Heart left ventricle (tissue), 16 donors: ENCODE data around the gene SPRYD7. TPM values are rescaled to one million over a fixed set of nuclear protein-coding genes. Genes with fewer than 3 reads are reported as not detected.

Source experiments
- ATAC-seq, 4 donors: fragments of 200-7000 bp; cut with Tn5 transposase; one replicate each; pipeline ENCODE4 v1.9.1; 2020 to 2022; ENCODE audit warnings: moderate library complexity in 4 of 4, mild to moderate bottlenecking in 3 of 4, moderate number of reproducible peaks in 1 of 4
- DNase-seq, 5 donors: peaks; one replicate each; pipeline ENCODE4 v3.0.0-alpha.2; 2020
- H3K27ac ChIP-seq, 12 donors: fragments of 200-600 bp; sonication (generic) in 4 of 12; one replicate each; pipeline versions ENCODE4 v1.5.0 to v1.8.0; 2016 to 2022; ENCODE audit warnings: mild to moderate bottlenecking in 2 of 12
- H3K27me3 ChIP-seq, 9 donors: fragments of 200-600 bp; sonication (generic) in 2 of 9; one replicate each; pipeline versions ENCODE4 v1.5.1 to v1.8.0; 2016 to 2022; ENCODE audit warnings: mild to moderate bottlenecking in 3 of 9
- H3K36me3 ChIP-seq, 9 donors: fragments of 200-600 bp; sonication (generic) in 2 of 9; one replicate each; pipeline versions ENCODE4 v1.5.0 to v1.8.0; 2018 to 2022; ENCODE audit warnings: mild to moderate bottlenecking in 2 of 9
- H3K4me1 ChIP-seq, 12 donors: fragments of 200-600 bp; sonication (generic) in 4 of 12; one replicate each; pipeline versions ENCODE4 v1.5.0 to v1.8.0; 2016 to 2022; ENCODE audit warnings: mild to moderate bottlenecking in 3 of 12
- H3K4me3 ChIP-seq, 12 donors: fragments of 200-600 bp; sonication (generic) in 4 of 12; one replicate each; pipeline versions ENCODE4 v1.5.0 to v1.8.0; 2017 to 2022; ENCODE audit warnings: mild to moderate bottlenecking in 9 of 12, moderate library complexity in 4 of 12
- H3K9me3 ChIP-seq, 12 donors: fragments of 200-600 bp; sonication (generic) in 4 of 12; one replicate each; pipeline versions ENCODE4 v1.5.0 to v1.8.0; 2016 to 2022; ENCODE audit warnings: mild to moderate bottlenecking in 1 of 12
- CTCF ChIP-seq, 12 donors: fragments of 200-600 bp; sonication (generic) in 4 of 12; IDR thresholded peaks; one replicate each; pipeline versions ENCODE4 v1.5.0 to v1.8.0; 2018 to 2022; ENCODE audit warnings: antibody characterized with exemption in 12 of 12, mild to moderate bottlenecking in 5 of 12
- POLR2A ChIP-seq, 2 donors: fragments of 450-650 bp; IDR thresholded peaks; one replicate each; pipeline ENCODE4 v1.6.1; 2017; ENCODE audit warnings: antibody characterized with exemption in 2 of 2, mild to moderate bottlenecking in 2 of 2, moderate library complexity in 2 of 2
- intact Hi-C, 10 donors: fragments of 100-400 bp; cut with DNase I; formaldehyde crosslinking; loops; one replicate each; pipeline versions ENCODE4 v1.11.1 to v1.14.2; 2022
- polyA plus RNA-seq, 2 donors: library from polyadenylated mRNA; stranded (reverse); fragments of 200-250 nt; gene quantifications; one replicate each; pipeline ENCODE4 v1.2.3, GENCODE V29; 2013
- total RNA-seq, 9 donors: library from RNA; depleted of rRNA in 2 of 9; stranded (reverse); fragments of >200 nt in 2 of 9; fragmentation: NEBNext Ultra II Directional in 3 of 9; extraction: Animal tissue kit (Norgen Biotek cat#: 25700) in 3 of 9; gene quantifications; one replicate each; pipeline versions ENCODE4 v1.1.0 to v1.2.4, GENCODE V29; 2016 to 2023
- donor health status: ischemic (EF 13 %, LVEDD 7.1; RV severe dilation, severe dysfunction).
- donor health status: healthy with polysubstance abuse.
- donor health status: DM: no; HTN: yes; CAD: no.
- donor health status: DM: no; HTN: no; CAD: no.
- donor health status: ischemic (EF 25% LVEDD 6.9; RV normal size, moderate dysfunction).
- donor health status: ischemic (EF 25% LVEDD 5.7; RV mildly dilated, moderate dysfunction).
- donor health status: healthy.
- donor health status: DM: yes; HTN: yes; CAD: no.
- donor health status: ischemic (EF 35%, LVEDD 5.7; RV mildly dilated, moderate dysfunction).
- donor health status: nonischemic (EF 11% LVEDD 7.7; RV severe dilation, severe dysfunction).
- donor health status: DM: yes; HTN: yes; CAD: no.
- donor health status: PGD.
- donor health status: ischemic (EF 29% LVEDD 5.4; RV normal size, mild dysfunction).
- donor health status: nonischemic (EF 23%, LVEDD 6.1; RV moderate dilation, normal function).

The SPRYD7 gene
- total and polyA plus RNA-seq, 11 donors: 6.3 to 14.4 (median 12.3) TPM

DNA sequence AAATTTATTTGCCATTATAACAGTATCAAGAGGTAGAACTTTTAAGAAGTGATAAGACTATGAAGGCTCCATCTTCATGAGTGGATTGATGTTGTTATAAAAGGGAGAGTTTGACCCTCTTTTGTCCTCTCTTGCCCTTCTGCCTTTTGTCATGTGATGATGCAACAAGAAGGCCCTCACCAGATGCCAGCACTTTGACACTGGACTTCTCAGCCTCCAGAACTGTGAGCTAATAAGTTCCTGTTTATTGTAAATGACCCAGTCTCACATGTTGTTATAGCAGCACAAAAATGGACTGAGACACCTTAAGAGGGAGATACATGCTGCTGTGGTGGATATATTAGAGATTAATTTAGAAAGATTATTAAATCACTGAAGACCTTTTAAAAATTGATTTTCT lies 71.6 kb downstream of the SPRYD7 start:
- no peak for DNase-seq
- peaks cover 0 to 7% (median 0%) of the 10 kb centered on the region in 12 donors for H3K9me3 ChIP-seq
- no peak overlapping the region for H3K4me3 ChIP-seq
- TF ChIP-seq POLR2A (IDR thresholded peaks at IDR 0.05) (no peak), CTCF (IDR thresholded peaks at IDR 0.05) (no peak)
- intact Hi-C loops: no loop called here
- ATAC-seq: no peak
- H3K27ac ChIP-seq: no peak overlapping the region
- no peaks in the 10 kb centered on the region for H3K4me1 ChIP-seq
- H3K36me3 ChIP-seq: no peaks in the 10 kb centered on the region
- H3K27me3 ChIP-seq: no peaks in the 10 kb centered on the region

Other genes with a start within 250 kb of the SPRYD7 start
- gene EBPL, start 244.9 kb downstream of the SPRYD7 start, total RNA-seq: 10 to 100 TPM in 1 of 9 donors, 1 to 10 TPM in 8; 3.2 to 13.8 (median 5.8) TPM
- 1 to 10 TPM; 5.3 to 8.5 TPM for gene EBPL, start 244.9 kb downstream of the SPRYD7 start, polyA plus RNA-seq
- gene KPNA3, start 143.7 kb downstream of the SPRYD7 start, total RNA-seq: 100 to 1,000 TPM in 1 of 9 donors, 10 to 100 TPM in 8; 39.2 to 104 (median 56.5) TPM
- 10 to 100 TPM; 21.7 to 50.2 TPM for gene KPNA3, start 143.7 kb downstream of the SPRYD7 start, polyA plus RNA-seq
- 10 to 100 TPM; 14.6 to 26.9 (median 19.1) TPM for gene TRIM13, start 60.7 kb upstream of the SPRYD7 start, total RNA-seq
- 10 to 100 TPM; 14.0 to 15.2 TPM for gene TRIM13, start 60.7 kb upstream of the SPRYD7 start, polyA plus RNA-seq
- 1 to 10 TPM in 2 of 9 donors, under 1 TPM in 4, not detected in 3; 0.21 to 3.2 (median 0.48) TPM for gene KCNRG, start 79.1 kb upstream of the SPRYD7 start, total RNA-seq
- gene KCNRG, start 79.1 kb upstream of the SPRYD7 start, polyA plus RNA-seq: under 1 TPM; 0.15 to 0.29 TPM